SK-N-SH treated with all-trans-retinoic acid at 6 μM for 48 hours (cell line): Measurements from ENCODE around the gene FOLR2.
"Not testable (repeated sequence)": the region's sequence is repeated elsewhere in the genome, so short reads cannot be mapped to it uniquely, and the experiment has no call there.

Experiments used
- ATAC-seq: fragments of 200-7000 bp; cut with Tn5 transposase; 3 replicates; pipeline ENCODE4 v1.9.1; 2020; ENCODE audit warnings: mild to moderate bottlenecking, moderate library complexity
- ARNTL ChIP-seq: fragments of 450-650 bp; formaldehyde crosslinking; IDR thresholded peaks from 2 replicates; pipeline ENCODE4 v1.5.0; 2020; ENCODE audit warnings: low read depth, mild to moderate bottlenecking, moderate library complexity, borderline replicate concordance
- ESRRG ChIP-seq: fragments of 250-450 bp; sonication (Bioruptor Pico); IDR thresholded peaks from 2 replicates; pipeline ENCODE4 v1.6.1; 2021; ENCODE audit warnings: mild to moderate bottlenecking
- GLIS3 ChIP-seq: fragments of 250-450 bp; sonication (Bioruptor Pico); IDR thresholded peaks from 2 replicates; pipeline ENCODE4 v1.5.0; 2020; ENCODE audit warnings: mild to moderate bottlenecking, moderate library complexity
- ISL1 ChIP-seq: fragments of 250-450 bp; sonication (Bioruptor Pico); IDR thresholded peaks from 2 replicates; pipeline ENCODE4 v2.1.2; 2022; ENCODE audit warnings: mild to moderate bottlenecking, moderate library complexity
- PPARA ChIP-seq: fragments of 250-450 bp; sonication (Bioruptor Pico); IDR thresholded peaks from 2 replicates; pipeline ENCODE4 v1.5.0; 2020; ENCODE audit warnings: mild to moderate bottlenecking, borderline replicate concordance
- SNAI2 ChIP-seq: fragments of 250-450 bp; sonication (Bioruptor Pico); IDR thresholded peaks from 2 replicates; pipeline ENCODE4 v1.5.0; 2020; ENCODE audit warnings: mild to moderate bottlenecking, moderate library complexity
- TCF4 ChIP-seq: fragments of 250-450 bp; sonication (Bioruptor Pico); IDR thresholded peaks from 2 replicates; pipeline ENCODE4 v1.8.0; 2021; ENCODE audit warnings: mild to moderate bottlenecking, moderate library complexity, borderline replicate concordance
- ZC3H10 ChIP-seq: fragments of 250-450 bp; sonication (Bioruptor Pico); IDR thresholded peaks from 2 replicates; pipeline ENCODE4 v1.5.1; 2021; ENCODE audit warnings: mild to moderate bottlenecking, moderate library complexity
- ZFP3 ChIP-seq: fragments of 250-450 bp; sonication (Bioruptor Pico); IDR thresholded peaks from 2 replicates; pipeline ENCODE4 v1.5.0; 2020; ENCODE audit warnings: mild to moderate bottlenecking, moderate library complexity
- ZFP30 ChIP-seq: fragments of 450-650 bp; formaldehyde crosslinking; IDR thresholded peaks from 2 replicates; pipeline ENCODE4 v1.5.0; 2022; ENCODE audit warnings: mild to moderate bottlenecking, moderate library complexity
- ZNF70 ChIP-seq: fragments of 450-650 bp; formaldehyde crosslinking; IDR thresholded peaks from 2 replicates; pipeline ENCODE4 v1.5.0; 2020; ENCODE audit warnings: mild to moderate bottlenecking, moderate library complexity
- ZNF8 ChIP-seq: fragments of 450-650 bp; formaldehyde crosslinking; IDR thresholded peaks from 2 replicates; pipeline ENCODE4 v1.5.0; 2020; ENCODE audit warnings: mild to moderate bottlenecking, moderate library complexity
- TF ChIP-seq, protein P1 (sequence below): fragments of 250-450 bp; sonication (Bioruptor Pico); IDR thresholded peaks from 2 replicates; pipeline ENCODE4 v1.5.1; 2021; ENCODE audit warnings: mild to moderate bottlenecking, moderate library complexity
- TF ChIP-seq, protein P2 (sequence below): fragments of 250-450 bp; sonication (Bioruptor Pico); IDR thresholded peaks from 2 replicates; pipeline ENCODE4 v1.5.1; 2020; ENCODE audit warnings: low read depth, mild to moderate bottlenecking, moderate library complexity
- TF ChIP-seq, protein P3 (sequence below): fragments of 250-450 bp; sonication (Bioruptor Pico); IDR thresholded peaks from 2 replicates; pipeline ENCODE4 v1.8.0; 2021; ENCODE audit warnings: low read depth, mild to moderate bottlenecking, moderate library complexity, borderline replicate concordance
- TF ChIP-seq, protein P4 (sequence below): fragments of 250-450 bp; sonication (Bioruptor Pico); IDR thresholded peaks from 2 replicates; pipeline ENCODE4 v1.5.0; 2020; ENCODE audit warnings: mild to moderate bottlenecking, moderate library complexity

Gene FOLR2

DNA sequence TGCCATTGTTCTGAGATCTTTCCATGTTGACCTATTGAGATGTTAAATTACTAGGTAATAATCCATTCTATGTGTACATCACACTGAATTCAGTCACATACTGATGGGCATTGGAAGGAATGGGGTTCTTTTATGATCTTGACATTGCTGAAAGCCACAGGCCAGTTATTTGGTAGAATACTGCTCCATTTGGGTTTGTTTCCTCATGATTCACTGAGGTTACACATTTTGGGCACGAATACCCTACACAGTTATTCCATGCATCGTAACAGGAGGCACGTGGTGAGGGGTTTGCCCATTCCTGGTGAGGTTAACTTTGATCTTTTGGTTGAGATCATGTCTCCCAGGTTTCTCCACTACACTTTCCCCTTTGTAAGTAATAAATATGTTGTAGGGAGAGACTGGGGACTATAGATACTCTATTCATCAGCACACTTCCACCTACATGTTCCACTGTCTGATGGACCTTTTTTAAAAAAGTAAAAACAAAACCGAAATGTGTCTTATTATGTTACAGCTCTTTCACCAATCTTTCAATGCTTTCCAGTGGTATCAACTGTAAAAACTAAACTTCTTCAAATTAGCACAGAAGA lies 36.7 kb upstream of the FOLR2 start:
- no peak for ATAC-seq
- TF ChIP-seq ESRRG (CRISPR knock-in tag) (no peak), TCF4 (CRISPR knock-in tag) (no peak), ZNF8 (no peak), ZFP30 (CRISPR knock-in tag) (no peak), PPARA (CRISPR knock-in tag) (no peak)
- TF ChIP-seq, protein P1, sequence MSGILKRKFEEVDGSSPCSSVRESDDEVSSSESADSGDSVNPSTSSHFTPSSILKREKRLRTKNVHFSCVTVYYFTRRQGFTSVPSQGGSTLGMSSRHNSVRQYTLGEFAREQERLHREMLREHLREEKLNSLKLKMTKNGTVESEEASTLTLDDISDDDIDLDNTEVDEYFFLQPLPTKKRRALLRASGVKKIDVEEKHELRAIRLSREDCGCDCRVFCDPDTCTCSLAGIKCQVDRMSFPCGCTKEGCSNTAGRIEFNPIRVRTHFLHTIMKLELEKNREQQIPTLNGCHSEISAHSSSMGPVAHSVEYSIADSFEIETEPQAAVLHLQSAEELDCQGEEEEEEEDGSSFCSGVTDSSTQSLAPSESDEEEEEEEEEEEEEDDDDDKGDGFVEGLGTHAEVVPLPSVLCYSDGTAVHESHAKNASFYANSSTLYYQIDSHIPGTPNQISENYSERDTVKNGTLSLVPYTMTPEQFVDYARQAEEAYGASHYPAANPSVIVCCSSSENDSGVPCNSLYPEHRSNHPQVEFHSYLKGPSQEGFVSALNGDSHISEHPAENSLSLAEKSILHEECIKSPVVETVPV (CRISPR knock-in tag), result no peak
- TF ChIP-seq, protein P2, sequence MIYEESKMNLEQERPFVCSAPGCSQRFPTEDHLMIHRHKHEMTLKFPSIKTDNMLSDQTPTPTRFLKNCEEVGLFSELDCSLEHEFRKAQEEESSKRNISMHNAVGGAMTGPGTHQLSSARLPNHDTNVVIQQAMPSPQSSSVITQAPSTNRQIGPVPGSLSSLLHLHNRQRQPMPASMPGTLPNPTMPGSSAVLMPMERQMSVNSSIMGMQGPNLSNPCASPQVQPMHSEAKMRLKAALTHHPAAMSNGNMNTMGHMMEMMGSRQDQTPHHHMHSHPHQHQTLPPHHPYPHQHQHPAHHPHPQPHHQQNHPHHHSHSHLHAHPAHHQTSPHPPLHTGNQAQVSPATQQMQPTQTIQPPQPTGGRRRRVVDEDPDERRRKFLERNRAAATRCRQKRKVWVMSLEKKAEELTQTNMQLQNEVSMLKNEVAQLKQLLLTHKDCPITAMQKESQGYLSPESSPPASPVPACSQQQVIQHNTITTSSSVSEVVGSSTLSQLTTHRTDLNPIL (CRISPR knock-in tag), result no peak
- TF ChIP-seq, all 23 proteins: peak for 0

DNA sequence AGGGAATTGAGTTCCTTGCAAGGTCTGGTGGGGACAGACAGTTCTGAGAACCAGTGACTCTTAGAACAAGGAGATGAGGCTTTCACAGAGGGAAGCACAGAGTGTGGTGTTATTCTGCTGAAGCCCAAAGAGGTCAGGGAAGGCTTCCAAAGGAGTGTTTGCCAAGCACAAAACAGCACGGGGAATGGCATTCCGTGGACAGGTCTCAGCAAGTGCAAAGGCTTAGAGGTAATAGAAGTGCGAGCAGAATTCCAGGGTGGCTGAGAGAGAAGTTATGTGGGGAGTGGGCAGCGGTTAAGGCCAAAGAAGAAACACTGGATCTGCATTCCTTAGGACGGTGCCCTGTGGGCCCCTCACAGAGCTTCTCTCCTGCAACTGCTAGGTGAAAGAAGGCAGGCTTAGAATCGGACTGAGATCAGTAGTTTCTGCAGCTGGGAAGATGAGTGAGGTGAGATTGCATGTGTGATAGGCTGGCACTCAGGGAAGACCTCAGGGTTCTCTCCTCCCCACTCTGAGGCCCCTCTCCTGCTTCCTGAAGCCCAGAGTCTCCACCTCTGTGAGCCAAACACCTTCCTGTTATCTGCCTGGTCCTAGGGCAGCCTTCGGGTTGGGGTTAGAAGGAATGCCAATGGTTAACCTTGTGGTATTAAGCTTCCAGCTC lies 35.6 kb upstream of the FOLR2 start:
- ATAC-seq, result not testable (repeated sequence)

DNA sequence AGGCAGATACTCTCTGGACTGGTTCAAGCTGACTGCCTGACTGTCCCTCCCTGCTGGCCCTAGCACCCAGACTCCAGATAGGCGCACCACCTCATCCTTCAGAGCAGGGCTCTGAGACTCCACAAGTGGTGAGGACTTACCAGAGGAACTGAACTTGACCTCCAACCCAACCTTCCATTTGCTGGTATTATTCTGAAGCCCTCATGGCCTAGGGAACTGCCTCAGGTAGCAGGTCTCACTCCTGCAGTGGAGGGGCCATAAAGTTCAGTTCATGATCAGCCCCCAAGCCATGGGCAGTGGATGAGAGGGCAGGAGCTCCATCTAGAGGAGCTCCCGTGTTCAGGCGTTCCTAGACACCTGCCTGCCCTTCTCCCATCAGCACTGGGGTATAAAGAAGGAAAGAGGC lies 35.0 kb upstream of the FOLR2 start:
- ATAC-seq, result peak; percentile 17; the same call in 1 of the 3 replicates

DNA sequence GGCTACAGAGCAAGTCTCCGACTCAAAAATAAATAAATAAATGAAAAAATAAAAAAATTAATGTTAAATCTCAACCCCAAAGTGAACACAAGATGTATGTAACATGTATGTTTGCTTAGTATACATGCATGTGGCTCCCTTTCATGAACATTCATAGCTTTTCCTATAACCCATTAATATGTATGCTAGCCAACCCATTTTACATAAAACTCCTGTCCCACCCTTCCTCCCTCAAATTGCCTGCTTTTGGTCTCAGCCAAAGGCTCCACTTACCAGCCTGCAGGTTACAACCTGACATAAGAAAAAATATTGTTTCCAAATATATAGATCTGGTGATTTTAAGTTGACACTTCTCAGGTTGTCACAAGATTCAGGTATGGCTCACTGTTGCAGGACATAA lies 28.3 kb upstream of the FOLR2 start:
- no peak for ATAC-seq

More for the DNA sequence above, 28.3 kb upstream of the FOLR2 start:
- TF ChIP-seq ZFP3 (no peak), ARNTL (no peak), ZFP30 (CRISPR knock-in tag) (no peak), ZNF70 (CRISPR knock-in tag) (no peak), ISL1 (CRISPR knock-in tag) (no peak), SNAI2 (CRISPR knock-in tag) (no peak), TCF4 (CRISPR knock-in tag) (no peak), ZC3H10 (no peak), GLIS3 (CRISPR knock-in tag) (no peak)
- TF ChIP-seq, protein P3, sequence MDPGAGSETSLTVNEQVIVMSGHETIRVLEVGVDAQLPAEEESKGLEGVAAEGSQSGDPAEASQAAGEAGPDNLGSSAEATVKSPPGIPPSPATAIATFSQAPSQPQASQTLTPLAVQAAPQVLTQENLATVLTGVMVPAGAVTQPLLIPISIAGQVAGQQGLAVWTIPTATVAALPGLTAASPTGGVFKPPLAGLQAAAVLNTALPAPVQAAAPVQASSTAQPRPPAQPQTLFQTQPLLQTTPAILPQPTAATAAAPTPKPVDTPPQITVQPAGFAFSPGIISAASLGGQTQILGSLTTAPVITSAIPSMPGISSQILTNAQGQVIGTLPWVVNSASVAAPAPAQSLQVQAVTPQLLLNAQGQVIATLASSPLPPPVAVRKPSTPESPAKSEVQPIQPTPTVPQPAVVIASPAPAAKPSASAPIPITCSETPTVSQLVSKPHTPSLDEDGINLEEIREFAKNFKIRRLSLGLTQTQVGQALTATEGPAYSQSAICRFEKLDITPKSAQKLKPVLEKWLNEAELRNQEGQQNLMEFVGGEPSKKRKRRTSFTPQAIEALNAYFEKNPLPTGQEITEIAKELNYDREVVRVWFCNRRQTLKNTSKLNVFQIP (CRISPR knock-in tag), result no peak
- TF ChIP-seq, protein P4, sequence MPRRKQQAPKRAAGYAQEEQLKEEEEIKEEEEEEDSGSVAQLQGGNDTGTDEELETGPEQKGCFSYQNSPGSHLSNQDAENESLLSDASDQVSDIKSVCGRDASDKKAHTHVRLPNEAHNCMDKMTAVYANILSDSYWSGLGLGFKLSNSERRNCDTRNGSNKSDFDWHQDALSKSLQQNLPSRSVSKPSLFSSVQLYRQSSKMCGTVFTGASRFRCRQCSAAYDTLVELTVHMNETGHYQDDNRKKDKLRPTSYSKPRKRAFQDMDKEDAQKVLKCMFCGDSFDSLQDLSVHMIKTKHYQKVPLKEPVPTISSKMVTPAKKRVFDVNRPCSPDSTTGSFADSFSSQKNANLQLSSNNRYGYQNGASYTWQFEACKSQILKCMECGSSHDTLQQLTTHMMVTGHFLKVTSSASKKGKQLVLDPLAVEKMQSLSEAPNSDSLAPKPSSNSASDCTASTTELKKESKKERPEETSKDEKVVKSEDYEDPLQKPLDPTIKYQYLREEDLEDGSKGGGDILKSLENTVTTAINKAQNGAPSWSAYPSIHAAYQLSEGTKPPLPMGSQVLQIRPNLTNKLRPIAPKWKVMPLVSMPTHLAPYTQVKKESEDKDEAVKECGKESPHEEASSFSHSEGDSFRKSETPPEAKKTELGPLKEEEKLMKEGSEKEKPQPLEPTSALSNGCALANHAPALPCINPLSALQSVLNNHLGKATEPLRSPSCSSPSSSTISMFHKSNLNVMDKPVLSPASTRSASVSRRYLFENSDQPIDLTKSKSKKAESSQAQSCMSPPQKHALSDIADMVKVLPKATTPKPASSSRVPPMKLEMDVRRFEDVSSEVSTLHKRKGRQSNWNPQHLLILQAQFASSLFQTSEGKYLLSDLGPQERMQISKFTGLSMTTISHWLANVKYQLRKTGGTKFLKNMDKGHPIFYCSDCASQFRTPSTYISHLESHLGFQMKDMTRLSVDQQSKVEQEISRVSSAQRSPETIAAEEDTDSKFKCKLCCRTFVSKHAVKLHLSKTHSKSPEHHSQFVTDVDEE (CRISPR knock-in tag), result no peak
- TF ChIP-seq, protein P2 (CRISPR knock-in tag), result no peak
